Suprapubic skin (tissue), 4 donors: ENCODE data around the gene TRIM68. TPM values are rescaled to one million over a fixed set of nuclear protein-coding genes. Genes with fewer than 3 reads are reported as not detected.
A peak's percentile ranks its signal among the peaks of the same experiment; 100 is the strongest.

Experiments
- DNase-seq, 2 donors: peaks; one replicate each; pipeline ENCODE4 v3.0.0-alpha.2; 2019; ENCODE audit warnings: low spot score in 2 of 2
- H3K27ac ChIP-seq: fragments of 200-600 bp; sonication (generic); one replicate; pipeline ENCODE4 v1.5.1; 2019
- H3K27me3 ChIP-seq: fragments of 200-600 bp; sonication (generic); one replicate; pipeline ENCODE4 v1.5.1; 2019
- H3K36me3 ChIP-seq: fragments of 200-600 bp; sonication (generic); one replicate; pipeline ENCODE4 v1.5.1; 2019
- H3K4me1 ChIP-seq: fragments of 200-600 bp; sonication (generic); one replicate; pipeline ENCODE4 v1.5.1; 2019
- H3K4me3 ChIP-seq: fragments of 200-600 bp; sonication (generic); one replicate; pipeline ENCODE4 v1.5.1; 2019; ENCODE audit warnings: mild to moderate bottlenecking
- H3K9me3 ChIP-seq: fragments of 200-600 bp; sonication (generic); one replicate; pipeline ENCODE4 v1.5.1; 2019
- EP300 ChIP-seq: sonication (generic); formaldehyde crosslinking; IDR thresholded peaks from one replicate; pipeline ENCODE4 v1.6.1; 2017; ENCODE audit warnings: antibody characterized with exemption
- POLR2A ChIP-seq, 2 donors: fragments of 450-650 bp; IDR thresholded peaks; one replicate each; pipeline ENCODE4 v1.6.1; 2017; ENCODE audit warnings: antibody characterized with exemption in 2 of 2, mild to moderate bottlenecking in 2 of 2, moderate library complexity in 2 of 2
- POLR2AphosphoS5 ChIP-seq, 3 donors: sonication (generic); formaldehyde crosslinking; IDR thresholded peaks; one replicate each; pipeline ENCODE4 v1.6.1; 2017; ENCODE audit warnings: antibody characterized with exemption in 3 of 3
- WGBS: methylation state at CpG from one replicate; pipeline ENCODE4 v1.1.5; 2018; 5-methylcytosine and 5-hydroxymethylcytosine counted together
- total RNA-seq, 4 donors: library from RNA; depleted of rRNA; stranded (reverse); fragments of >200 nt; gene quantifications; one replicate each; pipeline ENCODE4 v1.1.0, GENCODE V29; 2016
- TF ChIP-seq, protein P1 (sequence below), 2 donors: fragments of 200-600 bp in 1 of 2; fragments of 450-650 bp in 1 of 2; sonication (generic) in 1 of 2; IDR thresholded peaks; one replicate each; pipeline ENCODE4 v1.5.1; 2016 to 2019; ENCODE audit warnings: antibody characterized with exemption in 2 of 2, mild to moderate bottlenecking in 1 of 2, moderate library complexity in 1 of 2

TRIM68 gene, protein sequence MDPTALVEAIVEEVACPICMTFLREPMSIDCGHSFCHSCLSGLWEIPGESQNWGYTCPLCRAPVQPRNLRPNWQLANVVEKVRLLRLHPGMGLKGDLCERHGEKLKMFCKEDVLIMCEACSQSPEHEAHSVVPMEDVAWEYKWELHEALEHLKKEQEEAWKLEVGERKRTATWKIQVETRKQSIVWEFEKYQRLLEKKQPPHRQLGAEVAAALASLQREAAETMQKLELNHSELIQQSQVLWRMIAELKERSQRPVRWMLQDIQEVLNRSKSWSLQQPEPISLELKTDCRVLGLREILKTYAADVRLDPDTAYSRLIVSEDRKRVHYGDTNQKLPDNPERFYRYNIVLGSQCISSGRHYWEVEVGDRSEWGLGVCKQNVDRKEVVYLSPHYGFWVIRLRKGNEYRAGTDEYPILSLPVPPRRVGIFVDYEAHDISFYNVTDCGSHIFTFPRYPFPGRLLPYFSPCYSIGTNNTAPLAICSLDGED
- total RNA-seq, result 10 to 100 TPM in 1 of 4 donors, 1 to 10 TPM in 3; 5.6 to 16.6 (median 7.4) TPM

- Histone ChIP-seq H3K4me3 (peak within 1 kb of the TSS; percentile 65), H3K4me1 (peaks cover 24% of the 10 kb centered on the region), H3K36me3 (peaks cover 11% of the 10 kb centered on the region), H3K9me3 (no peaks in the 10 kb centered on the region), H3K27me3 (no peaks in the 10 kb centered on the region), H3K27ac (peak within 1 kb of the TSS; percentile 81)
- peak; percentile 96 for DNase-seq
- 4% methylated on average over 42 of the region's 43 CpGs for WGBS
- TF ChIP-seq EP300 (no peak), POLR2A (IDR thresholded peaks at IDR 0.05) (peak in 1 of 2 donors; percentile 59)
- TF ChIP-seq, protein P1, sequence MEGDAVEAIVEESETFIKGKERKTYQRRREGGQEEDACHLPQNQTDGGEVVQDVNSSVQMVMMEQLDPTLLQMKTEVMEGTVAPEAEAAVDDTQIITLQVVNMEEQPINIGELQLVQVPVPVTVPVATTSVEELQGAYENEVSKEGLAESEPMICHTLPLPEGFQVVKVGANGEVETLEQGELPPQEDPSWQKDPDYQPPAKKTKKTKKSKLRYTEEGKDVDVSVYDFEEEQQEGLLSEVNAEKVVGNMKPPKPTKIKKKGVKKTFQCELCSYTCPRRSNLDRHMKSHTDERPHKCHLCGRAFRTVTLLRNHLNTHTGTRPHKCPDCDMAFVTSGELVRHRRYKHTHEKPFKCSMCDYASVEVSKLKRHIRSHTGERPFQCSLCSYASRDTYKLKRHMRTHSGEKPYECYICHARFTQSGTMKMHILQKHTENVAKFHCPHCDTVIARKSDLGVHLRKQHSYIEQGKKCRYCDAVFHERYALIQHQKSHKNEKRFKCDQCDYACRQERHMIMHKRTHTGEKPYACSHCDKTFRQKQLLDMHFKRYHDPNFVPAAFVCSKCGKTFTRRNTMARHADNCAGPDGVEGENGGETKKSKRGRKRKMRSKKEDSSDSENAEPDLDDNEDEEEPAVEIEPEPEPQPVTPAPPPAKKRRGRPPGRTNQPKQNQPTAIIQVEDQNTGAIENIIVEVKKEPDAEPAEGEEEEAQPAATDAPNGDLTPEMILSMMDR (IDR thresholded peaks at IDR 0.05), result no peak
Observed at GRCh38 chr11:4607781-4608666, at the start of gene TRIM68. TSS of gene TRIM68 (minus strand) at chr11:4608231. CDS start at chr11:4605504, 2,727 bp downstream.

DNA sequence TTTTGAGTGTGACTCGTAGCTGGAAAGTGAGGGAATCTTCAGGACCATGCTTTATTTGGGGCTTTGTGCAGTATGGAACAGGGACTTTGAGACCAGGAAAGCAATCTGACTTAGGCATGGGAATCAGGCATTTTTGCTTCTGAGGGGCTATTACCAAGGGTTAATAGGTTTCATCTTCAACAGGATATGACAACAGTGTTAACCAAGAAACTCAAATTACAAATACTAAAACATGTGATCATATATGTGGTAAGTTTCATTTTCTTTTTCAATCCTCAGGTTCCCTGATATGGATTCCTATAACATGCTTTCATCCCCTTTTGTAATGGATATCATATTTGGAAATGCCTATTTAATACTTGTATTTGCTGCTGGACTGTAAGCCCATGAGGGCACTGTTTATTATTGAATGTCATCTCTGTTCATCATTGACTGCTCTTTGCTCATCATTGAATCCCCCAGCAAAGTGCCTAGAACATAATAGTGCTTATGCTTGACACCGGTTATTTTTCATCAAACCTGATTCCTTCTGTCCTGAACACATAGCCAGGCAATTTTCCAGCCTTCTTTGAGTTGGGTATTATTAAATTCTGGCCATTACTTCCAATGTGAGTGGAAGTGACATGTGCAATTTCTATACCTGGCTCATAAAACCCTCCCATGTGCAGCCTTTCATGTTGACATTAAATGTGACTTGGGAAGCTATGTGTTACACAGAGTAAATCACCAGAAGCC is 46.8 kb upstream of the TRIM68 start:
- no peak for DNase-seq
- H3K36me3 ChIP-seq, result no peaks in the 10 kb centered on the region
- WGBS, result 83% methylated on average over 2 of the region's 2 CpGs
- H3K9me3 ChIP-seq, result no peaks in the 10 kb centered on the region
- no peak overlapping the region for H3K4me3 ChIP-seq
- H3K27me3 ChIP-seq, result no peaks in the 10 kb centered on the region
- no peak overlapping the region for H3K27ac ChIP-seq
- TF ChIP-seq EP300 (no peak), POLR2AphosphoS5 (IDR thresholded peaks at IDR 0.05) (no peak), POLR2A (IDR thresholded peaks at IDR 0.05) (no peak)
- TF ChIP-seq, protein P1 (IDR thresholded peaks at IDR 0.05), result no peak
- no peaks in the 10 kb centered on the region for H3K4me1 ChIP-seq

DNA sequence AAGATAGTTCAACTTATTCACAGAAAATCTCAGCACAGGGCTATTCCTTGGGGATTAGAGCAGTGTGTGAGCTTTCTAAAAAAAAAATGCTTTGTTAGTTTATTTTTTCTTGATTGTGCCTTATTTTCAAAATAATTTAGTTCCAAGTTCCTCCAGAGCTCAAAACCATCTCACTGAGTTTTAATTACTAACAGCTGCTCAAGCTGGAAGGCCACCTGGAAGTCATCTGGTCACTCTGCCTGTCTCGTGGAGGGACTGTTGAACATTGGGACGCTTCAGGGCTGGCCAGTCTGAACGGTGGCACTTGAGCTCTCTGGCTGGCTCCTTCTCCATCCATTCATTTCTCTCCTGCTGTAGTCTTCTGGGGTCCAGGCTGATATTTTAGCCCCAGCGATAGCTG is 39.7 kb upstream of the TRIM68 start:
- 53% methylated on average over 4 of the region's 4 CpGs for WGBS
- Histone ChIP-seq H3K4me1 (no peaks in the 10 kb centered on the region), H3K27me3 (peaks cover 4% of the 10 kb centered on the region), H3K4me3 (no peak overlapping the region), H3K36me3 (no peaks in the 10 kb centered on the region), H3K9me3 (no peaks in the 10 kb centered on the region), H3K27ac (no peak overlapping the region)
- no peak for DNase-seq
- no peak for TF ChIP-seq POLR2AphosphoS5 (IDR thresholded peaks at IDR 0.05)
- TF ChIP-seq EP300, result no peak
- no peak for TF ChIP-seq POLR2A (IDR thresholded peaks at IDR 0.05)
- TF ChIP-seq, protein P1 (IDR thresholded peaks at IDR 0.05), result no peak

DNA sequence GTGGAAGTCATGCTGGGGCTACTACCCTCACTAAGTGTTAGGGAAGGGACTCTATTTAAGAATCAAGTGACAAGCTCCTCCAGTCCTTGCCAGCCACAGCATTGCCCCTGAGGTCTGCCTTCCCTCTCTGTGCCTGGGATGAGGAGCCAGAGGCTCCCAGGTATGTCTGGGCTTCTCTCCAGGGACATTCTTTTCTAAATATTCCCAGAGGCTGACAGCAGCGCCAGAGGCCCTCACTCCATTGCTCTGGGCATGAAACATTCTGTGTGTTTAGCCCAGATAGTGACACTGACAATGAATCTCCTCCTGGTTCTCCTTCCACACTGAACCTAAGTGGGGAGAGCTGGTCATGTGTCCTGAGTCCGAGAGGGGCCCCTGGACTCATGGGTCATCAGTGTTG is 37.9 kb upstream of the TRIM68 start:
- no peaks in the 10 kb centered on the region for H3K4me1 ChIP-seq
- peaks cover 7% of the 10 kb centered on the region for H3K27me3 ChIP-seq
- TF ChIP-seq POLR2AphosphoS5 (IDR thresholded peaks at IDR 0.05), result no peak
- no peak for TF ChIP-seq EP300
- H3K4me3 ChIP-seq, result no peak overlapping the region
- no peaks in the 10 kb centered on the region for H3K9me3 ChIP-seq
- no peaks in the 10 kb centered on the region for H3K36me3 ChIP-seq
- 51% methylated on average over 2 of the region's 2 CpGs for WGBS
- H3K27ac ChIP-seq, result no peak overlapping the region
- DNase-seq, result no peak

DNA sequence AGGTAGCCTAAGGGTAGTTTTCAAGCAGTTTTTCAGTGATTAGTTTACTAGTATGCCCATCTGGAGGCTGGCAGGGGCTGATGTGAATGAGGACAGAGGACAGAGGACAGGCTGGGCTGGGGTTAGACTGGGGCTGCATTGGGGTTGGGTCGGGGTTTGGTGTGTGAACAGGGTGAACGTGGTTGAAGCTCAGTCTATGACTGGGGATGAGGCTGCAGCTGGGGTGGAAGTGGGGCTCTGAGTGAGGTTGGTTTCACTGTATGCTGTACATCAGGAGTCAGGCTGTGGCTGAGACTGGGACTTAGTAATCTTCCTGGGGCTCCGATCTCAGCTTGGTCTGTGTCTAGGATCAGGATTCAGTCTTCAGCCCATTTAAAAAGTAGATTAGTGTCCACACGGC is 36.2 kb upstream of the TRIM68 start:
- TF ChIP-seq, protein P1 (IDR thresholded peaks at IDR 0.05), result no peak

More for the DNA sequence above, 36.2 kb upstream of the TRIM68 start:
- Histone ChIP-seq H3K4me3 (no peak overlapping the region), H3K27me3 (peaks cover 7% of the 10 kb centered on the region), H3K36me3 (no peaks in the 10 kb centered on the region), H3K27ac (no peak overlapping the region), H3K9me3 (no peaks in the 10 kb centered on the region), H3K4me1 (no peaks in the 10 kb centered on the region)
- no peak for DNase-seq
- WGBS, result 47% methylated on average over 4 of the region's 4 CpGs
